Caki2 (cell line): Measurements from ENCODE around the gene IQCM. TPM values are rescaled to one million over a fixed set of nuclear protein-coding genes. Genes with fewer than 3 reads are reported as not detected.

Experiments used
- DNase-seq: peaks from one replicate; pipeline ENCODE4 v3.0.0-alpha.2; 2015; ENCODE audit warnings: low read depth
- in situ Hi-C: cut with HindIII; loops from 2 replicates; pipeline ENCODE4 v1.10.0; 2016; ENCODE audit warnings: low sequenced_read_pairs, low pct_unique_long_range_greater_than_20kb, mixed read lengths
- total RNA-seq: library from RNA; depleted of rRNA; stranded (reverse); fragments of >200 nt; shearing (Covaris generic); gene quantifications from 2 replicates; pipeline ENCODE4 v1.2.3, GENCODE V29; 2014; ENCODE audit warnings: low replicate concordance

The IQCM gene
- total RNA-seq, 1 experiment from 2014 or later: not detected

DNA sequence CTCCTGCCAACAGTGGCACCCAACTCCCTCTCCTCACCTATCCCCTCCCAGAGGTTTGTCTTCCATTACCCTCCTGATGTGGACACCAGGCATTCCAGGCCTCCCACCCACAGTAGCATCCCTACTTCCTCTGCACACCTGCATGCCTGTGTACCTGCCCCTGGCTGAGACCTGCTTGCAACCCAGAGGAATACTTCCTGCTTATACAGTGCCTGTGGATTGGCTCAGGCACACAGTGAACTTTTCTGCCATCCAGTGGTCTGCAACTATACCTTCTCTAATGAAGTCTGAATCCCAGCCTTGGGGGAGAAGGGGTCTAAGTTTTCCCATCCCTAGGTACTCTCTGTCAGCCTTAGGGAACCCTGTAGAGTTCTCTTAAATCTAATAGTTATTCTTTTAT, 169.9 kb downstream of the IQCM start:
- DNase-seq: no peak
- in situ Hi-C loops: no loop called here

DNA sequence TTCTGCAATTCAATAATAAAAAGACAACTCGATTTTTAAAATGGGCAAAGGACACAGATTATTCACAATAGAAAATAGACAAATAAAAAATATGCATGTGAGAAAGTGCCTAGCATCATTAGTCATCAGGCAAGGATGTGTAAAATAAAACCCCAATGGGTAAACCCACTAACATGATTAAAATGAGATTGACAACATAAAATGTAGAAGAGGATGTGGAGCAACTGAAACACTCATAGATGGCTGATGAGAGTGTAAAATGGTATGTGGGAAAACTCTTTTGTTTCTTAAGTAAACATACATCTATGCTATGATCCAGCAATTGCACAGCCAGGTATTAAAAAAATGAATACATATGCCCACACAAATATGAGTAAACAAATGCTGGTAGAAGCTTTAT, 177.6 kb downstream of the IQCM start:
- in situ Hi-C loops: no loop called here

DNA sequence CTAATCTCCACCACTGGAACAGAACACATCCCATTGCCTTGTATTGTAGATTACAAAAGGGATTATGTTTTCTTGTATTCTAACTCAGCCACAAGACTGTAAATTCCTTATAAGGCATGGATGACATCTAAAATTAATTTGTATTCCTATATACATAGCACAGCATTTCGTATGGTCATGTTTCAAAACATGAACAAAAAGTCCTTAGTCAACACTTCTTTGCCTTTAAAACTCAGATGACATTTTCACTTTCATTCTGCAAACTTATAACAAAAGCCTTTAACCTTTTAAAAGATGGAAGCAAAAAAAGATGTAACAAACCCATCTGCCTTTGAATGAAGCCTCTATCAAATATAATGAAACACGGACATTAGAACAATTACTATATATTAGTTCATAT, 181.3 kb downstream of the IQCM start:
- in situ Hi-C loops: no loop called here
- no peak for DNase-seq

More for the DNA sequence above, 177.6 kb downstream of the IQCM start:
- DNase-seq: no peak

DNA sequence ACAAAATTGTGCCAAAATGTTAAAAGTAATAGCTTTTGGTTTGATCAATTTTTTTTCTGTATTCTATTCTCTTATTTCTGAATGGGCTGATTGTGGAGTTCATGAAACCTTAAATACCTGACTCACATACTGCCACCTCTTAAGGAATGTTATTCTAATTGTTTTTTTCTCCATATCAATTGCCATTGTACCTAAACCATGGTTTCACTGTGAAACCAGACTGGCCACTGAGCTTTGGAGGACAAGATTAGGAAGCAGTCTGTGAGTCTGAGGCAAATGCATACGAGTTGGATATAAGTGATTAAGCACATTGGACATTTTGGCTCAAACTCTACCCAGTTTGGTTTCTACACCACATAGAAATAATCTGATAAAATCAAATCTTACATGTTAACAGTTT, 184.0 kb downstream of the IQCM start:
- no peak for DNase-seq
- in situ Hi-C loops: no loop called here

DNA sequence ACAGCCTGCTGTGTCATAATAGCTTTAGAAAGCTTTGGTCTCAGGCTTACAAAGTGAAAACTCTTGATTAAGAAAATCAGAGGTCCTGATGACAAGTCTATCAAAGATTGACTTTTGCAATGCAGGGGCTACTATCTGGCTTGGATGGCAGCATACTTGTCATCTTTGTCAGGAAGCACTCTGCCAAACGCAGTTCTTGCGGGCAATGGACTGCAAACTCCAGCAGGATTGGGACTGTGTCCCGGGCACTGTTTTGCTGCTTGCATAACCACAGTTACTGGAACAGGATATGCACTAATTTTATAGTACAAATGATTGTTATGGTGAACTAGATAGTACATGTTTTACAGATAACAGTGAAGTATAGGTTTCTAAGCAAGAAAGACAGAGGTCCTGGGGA, 185.6 kb downstream of the IQCM start:
- no peak for DNase-seq
- in situ Hi-C loops: no loop called here

DNA sequence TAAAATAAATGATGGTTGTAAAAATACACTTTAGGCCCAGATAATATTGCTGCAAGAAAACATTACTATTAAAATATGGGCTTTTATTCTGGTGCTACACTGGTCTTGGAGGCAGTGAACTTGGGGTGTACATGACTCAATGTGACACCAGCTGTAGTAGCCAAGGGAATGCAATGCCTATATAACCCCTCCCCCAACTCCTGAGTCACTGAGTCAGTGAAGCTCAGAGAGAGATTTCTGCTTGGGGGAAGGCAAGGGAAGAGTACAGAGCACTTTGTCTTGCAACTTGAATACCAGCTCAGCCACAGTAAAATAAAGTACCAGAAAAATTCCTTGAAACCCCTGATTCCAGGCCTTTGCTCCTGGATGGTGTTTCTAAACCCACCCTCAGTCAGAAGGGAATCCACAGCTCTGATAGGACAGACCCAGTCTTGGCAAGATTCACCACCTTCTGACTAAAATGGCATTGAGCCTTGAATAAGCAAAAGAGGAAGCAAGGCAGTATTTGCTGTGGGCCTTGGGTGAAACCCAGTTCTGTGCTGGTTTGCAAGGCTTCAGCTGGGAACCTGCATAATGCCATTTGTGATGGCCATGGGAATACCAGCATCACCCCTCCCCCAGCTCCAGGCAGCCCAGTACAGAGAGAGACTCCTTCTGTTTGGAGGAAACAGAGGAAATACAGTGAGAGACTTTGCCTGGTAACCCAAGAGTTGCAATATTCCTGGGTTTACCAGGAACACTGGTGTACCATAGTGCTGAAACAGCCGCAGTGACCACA, 209.9 kb downstream of the IQCM start:
- DNase-seq: no peak
- in situ Hi-C loops: no loop called here

DNA sequence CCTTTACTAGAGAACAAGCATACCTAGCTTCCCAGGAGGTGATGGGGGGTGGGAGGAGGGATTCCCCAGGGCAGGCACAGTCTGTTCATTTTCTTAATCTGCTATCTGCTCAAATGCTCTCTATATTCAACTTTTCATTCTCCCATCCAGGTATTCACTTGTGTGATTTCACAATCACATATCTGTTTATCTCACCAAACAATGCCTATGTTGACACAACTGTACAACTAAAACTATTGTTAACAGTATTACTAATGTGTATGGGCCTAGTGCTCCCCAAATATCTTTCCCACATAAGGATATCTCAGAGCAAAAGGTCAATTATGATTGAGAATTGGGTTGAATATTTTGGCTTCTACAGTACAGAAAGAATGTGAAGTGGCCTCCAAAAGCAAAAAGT, 210.8 kb downstream of the IQCM start:
- in situ Hi-C loops: no loop called here
- no peak for DNase-seq

DNA sequence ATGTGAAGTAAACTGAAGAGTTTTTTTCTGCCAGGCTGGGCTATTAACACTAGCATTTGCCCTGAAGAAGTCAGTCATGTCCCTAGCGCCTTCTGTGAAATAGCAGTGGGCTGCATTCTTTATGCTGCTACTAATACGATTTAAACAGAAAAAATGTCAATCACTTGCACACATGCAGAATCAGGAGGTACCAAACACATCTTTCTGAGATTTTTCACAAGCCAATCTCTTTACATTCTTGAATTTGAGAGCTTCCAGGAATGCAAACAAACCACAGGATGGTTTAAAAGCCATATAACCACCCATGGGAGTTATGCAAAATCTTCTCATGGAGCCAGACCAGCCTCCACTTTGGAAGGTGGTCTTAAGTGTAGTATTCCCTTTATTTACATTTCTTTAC, 220.1 kb downstream of the IQCM start:
- in situ Hi-C loops: no loop called here
- no peak for DNase-seq

DNA sequence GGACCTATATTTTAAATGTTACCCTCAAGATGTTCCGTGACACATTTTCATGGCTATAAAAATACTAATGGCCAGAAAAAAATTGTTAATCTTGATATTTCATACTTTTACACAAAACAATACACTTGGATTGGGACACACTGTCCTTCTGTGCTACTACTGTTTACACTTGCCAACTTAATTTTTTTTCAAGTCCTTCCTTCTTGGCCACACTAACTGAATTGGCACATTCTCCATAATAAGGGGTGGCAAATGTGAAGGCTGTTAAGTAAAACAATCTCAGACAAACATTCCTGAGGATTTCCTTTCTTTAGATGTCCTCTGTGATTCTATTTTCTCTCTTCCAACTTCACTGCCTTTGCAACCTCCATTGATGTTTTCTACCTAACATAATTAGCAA, 225.8 kb downstream of the IQCM start:
- in situ Hi-C loops: no loop called here
- no peak for DNase-seq

DNA sequence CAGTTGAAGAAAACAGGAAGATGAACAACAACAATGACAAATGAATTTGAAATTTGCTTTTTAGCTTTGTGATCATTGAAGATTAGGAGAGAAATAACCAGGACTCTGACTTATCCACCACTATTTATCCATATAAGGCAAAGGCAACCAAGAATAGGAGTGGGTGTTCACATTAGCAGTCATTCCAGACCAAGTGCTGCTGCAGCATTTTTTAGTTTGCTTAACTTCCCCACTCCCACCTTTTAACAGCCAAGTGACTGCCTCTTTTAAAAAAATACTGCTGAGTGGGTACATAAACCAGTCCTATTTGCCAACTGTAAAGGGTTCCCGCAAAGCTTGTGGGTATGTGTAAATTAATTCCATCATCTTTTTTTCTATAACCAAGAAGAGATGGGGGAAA, 230.9 kb downstream of the IQCM start:
- in situ Hi-C loops: no loop called here
- DNase-seq: no peak

DNA sequence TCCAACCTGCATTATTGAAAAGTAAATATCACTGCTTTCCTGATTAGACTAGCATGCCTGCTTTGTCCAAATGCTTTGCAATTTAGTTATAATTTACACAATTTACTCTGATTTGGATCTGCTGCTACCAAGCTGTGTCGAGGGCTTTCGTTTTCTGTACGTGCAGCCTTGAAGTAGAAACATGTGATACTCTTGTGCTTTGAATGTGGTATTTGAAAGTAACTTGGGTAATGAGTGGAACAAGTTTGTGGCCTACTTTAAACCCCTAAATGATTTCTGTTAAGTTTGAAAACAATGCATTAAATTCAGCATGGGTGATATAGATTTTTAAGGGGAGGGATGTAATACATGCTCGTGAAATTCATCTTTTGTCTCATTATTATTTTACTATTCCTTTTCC, 240.7 kb downstream of the IQCM start:
- DNase-seq: no peak
- in situ Hi-C loops: no loop called here

DNA sequence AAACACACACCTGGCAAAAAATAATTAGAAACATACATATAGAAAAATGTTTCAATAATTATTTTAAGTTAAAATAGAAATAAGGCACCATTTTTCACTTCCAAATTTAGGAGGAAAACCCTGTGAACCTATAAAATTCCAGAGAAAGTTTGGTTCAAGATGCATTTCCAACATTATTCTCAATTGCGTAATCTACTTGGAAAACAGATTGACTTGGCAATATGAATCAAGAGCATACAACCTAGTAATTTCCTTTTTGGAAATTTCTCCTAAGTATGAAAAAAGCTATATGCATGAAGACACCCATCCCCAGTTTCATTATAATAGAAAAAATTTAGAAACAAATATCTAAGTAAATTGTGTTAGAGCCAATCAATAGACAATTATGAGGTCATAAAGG, 242.9 kb downstream of the IQCM start:
- in situ Hi-C loops: no loop called here
- DNase-seq: no peak

DNA sequence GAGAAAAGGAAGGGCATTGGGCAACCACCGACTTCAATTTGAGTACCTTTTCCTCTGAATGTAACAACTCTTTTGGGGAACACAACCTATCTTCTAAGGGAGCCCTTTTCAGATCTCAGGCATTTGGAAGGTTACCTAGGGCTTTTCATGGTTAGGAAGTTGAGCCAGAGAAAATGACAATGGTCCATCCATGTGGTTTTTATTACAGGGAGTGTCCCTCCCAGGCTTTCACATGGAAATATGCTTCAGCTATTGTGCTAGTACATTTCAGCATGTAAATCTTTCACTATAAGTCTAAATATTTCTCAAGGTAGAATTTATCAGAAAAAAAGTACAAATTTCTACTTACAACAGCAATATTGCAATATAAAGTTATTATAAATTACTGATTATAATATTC, 259.8 kb downstream of the IQCM start:
- DNase-seq: no peak
- in situ Hi-C loops: no loop called here

DNA sequence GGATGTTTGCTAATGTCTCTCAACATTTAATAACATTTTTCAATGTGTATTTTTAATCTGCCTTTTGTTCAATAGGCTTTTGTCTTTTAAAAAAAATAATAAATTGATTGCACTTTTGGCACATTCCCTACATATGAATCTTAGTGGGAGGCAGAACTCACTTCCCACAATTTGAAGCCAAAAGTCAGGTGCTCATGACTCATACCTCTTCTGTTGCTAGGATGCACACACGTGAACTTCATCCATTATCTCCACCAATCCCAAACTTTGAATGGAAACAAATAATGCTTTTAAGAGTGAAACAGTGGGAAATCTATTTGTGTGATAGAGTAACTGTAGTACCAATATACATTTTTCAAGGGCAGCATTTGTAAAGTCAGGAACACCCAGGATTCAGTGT, 260.5 kb downstream of the IQCM start:
- DNase-seq: no peak
- in situ Hi-C loops: no loop called here

DNA sequence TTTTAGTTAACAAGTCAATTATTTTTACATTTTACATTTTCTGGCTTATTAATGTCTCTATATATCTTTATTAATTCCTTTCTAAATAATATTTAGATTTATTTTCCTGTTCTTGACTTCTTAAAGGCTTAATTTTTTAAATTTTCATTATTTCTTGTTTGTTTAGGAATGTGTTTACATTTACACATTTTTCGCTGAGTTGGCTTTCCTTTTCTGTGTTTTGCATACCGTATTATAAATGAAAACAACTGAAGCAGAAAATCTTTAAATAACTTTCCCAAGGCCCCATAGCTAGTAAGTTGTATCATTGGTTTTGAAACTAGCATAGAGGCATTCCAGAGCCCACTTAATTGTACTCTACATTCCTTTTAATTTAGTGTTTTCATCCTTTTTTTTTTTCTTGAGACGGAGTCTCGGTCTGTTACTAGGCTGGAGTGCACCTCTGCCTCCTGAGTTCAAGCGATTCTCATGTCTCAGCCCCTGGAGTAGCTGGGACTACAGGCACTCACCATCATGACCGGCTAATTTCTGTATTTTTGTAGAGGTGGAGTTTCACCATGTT, 261.6 kb downstream of the IQCM start:
- in situ Hi-C loops: no loop called here
- DNase-seq: no peak

DNA sequence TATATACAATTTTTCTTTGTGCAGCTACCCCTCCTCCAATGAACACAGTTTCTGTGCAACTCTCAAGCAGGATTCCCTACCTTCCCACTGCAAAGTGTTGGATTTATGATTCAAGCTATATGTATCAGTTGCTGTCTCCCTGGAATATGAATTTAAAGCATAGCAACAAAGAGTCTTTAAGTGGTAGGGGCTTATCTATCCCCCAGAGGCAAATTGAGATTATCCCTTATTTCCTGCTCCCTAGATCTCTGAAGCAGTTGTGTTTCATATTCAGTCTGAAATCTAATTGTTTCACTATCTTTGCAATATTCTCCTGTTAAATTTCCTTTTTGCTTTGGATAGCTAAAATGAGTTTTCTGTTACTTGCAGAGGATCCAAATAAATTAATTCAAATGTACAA, 263.0 kb downstream of the IQCM start:
- in situ Hi-C loops: no loop called here
- no peak for DNase-seq

DNA sequence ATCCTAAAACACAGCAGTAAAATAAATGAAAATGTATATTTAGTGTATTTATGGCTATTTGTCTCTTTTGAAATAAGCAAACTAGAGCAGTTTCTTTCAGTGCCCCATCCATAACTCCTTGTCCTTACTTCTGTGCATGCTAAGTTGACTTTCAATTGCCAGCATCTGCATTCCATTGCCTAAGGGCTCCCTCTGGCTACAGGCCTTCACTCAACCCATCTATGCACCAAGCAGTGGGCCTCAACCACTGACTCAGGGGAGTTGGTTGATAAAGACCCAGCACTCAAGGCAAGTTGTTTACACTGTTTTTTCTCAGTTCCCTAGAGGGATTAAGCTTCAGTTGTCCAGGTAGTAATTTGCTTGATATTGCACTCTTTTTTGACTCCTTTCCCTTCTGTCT, 265.7 kb downstream of the IQCM start:
- in situ Hi-C loops: no loop called here

DNA sequence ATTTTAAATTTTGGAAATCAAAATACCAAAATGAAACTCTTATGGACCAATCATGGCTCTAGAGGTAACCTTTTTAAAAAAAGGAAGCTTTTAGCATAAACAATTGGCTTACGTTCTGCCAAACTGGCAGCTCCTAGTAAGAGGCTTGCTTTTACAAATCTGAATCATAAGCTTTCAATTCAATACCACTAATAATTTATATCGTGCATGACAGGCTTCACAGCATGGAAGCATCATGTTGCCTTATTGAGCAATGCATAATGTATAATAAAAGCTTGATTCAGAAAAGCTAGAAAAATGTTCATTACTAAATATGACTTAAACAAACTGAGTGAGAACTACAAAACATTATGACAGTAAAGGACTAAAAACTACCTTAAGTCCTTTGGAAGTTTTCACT, 280.9 kb downstream of the IQCM start:
- in situ Hi-C loops: no loop called here
- DNase-seq: no peak

More for the DNA sequence above, 265.7 kb downstream of the IQCM start:
- DNase-seq: no peak

DNA sequence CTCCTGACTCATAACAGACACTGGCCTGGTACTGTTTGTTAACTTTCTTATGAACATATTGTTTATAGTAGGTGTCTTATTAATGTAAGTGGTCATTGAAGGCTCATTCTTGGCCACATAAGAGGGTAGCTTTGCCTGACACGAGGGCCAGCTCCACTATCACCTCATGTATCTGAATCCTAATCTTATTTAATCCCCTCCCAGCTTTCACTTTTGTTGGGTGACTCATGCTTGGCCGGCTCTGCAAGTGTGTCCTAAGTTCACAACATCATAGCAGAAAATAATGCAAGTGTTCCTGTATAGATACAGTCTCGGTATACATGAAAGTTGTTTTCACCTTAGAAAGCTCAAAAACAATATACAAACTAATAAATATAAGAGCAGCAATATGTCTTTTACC, 283.8 kb downstream of the IQCM start:
- DNase-seq: no peak
- in situ Hi-C loops: no loop called here

DNA sequence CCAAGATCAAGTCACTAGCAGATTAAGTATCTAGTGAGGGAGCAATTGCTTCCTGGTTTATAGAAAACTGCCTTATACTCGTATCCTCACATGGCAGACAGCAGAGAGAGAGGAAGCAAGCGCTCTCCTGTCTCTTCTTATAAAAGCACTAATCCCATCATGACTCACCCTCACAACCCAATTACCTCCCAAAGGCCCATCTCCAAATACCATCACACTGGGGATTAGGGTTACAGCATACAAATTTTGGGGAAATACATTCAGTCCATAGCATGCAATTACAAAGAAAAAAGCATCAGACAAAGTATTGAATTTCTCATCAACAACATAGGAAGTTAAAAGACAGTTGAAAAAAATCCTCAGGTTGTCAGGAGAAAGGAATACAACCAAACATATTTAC, 292.6 kb downstream of the IQCM start:
- in situ Hi-C loops: no loop called here
- DNase-seq: no peak
